Activated CD8-positive, alpha-beta T cell treated with anti-CD3 and anti-CD28 coated beads, Interleukin-2, amount 10 ng/mL, durations not matched to agents 7 days and 5 days (primary cell): ENCODE results near the gene KCNQ1OT1. TPM values are rescaled to one million over a fixed set of nuclear protein-coding genes. Genes with fewer than 3 reads are reported as not detected.

Source experiments
- ATAC-seq: fragments of 150-1000 bp; cut with Tn5 transposase; one replicate; pipeline ENCODE4 v1.10.0; 2021; ENCODE audit warnings: moderate library complexity
- CTCF ChIA-PET: fragments of 350-600 bp; sonication (Branson Sonifier 250); formaldehyde crosslinking; loops from one replicate; lab custom pipeline; 2021; ENCODE audit warnings: antibody characterized with exemption; lab: Charles Lee
- POLR2A ChIA-PET: fragments of 350-600 bp; sonication (Branson Sonifier 250); formaldehyde crosslinking; loops from one replicate; lab custom pipeline; 2021; ENCODE audit warnings: antibody characterized with exemption; lab: Charles Lee
- DNase-seq: peaks from one replicate; pipeline ENCODE4 v3.0.0-alpha.2; 2020
- H3K27ac Mint-ChIP-seq: one replicate; pipeline ENCODE4 v1.8.0; 2021; ENCODE audit warnings: mild to moderate bottlenecking, mixed read lengths
- H3K27me3 Mint-ChIP-seq: one replicate; pipeline ENCODE4 v1.8.0; 2021; ENCODE audit warnings: low read depth, mixed read lengths
- H3K36me3 Mint-ChIP-seq: one replicate; pipeline ENCODE4 v1.8.0; 2021; ENCODE audit warnings: low read depth, mixed read lengths
- H3K4me1 Mint-ChIP-seq: one replicate; pipeline ENCODE4 v1.8.0; 2021; ENCODE audit warnings: low read depth, mixed read lengths
- H3K4me3 Mint-ChIP-seq: one replicate; pipeline ENCODE4 v1.8.0; 2021; ENCODE audit warnings: mild to moderate bottlenecking, mixed read lengths
- H3K9me3 Mint-ChIP-seq: one replicate; pipeline ENCODE4 v1.8.0; 2022; ENCODE audit warnings: mixed read lengths; ENCODE audit not compliant: insufficient read depth
- total RNA-seq, 2 experiments: library from RNA; stranded (reverse); gene quantifications; one replicate each; pipeline ENCODE4 v1.2.3, GENCODE V29; 2021

The KCNQ1OT1 gene
- total RNA-seq, 2 experiments from 2014 or later, result 0.24 to 0.26 TPM

- Mint-ChIP-seq H3K27ac (no peak overlapping the region), H3K4me1 (peaks cover 9% of the 10 kb centered on the region), H3K4me3 (no peak overlapping the region), H3K36me3 (peaks cover 2% of the 10 kb centered on the region), H3K27me3 (no peaks in the 10 kb centered on the region), H3K9me3 (no peaks in the 10 kb centered on the region)
- DNase-seq, result no peak
- CTCF ChIA-PET, result no interaction called here
- no peak for ATAC-seq
- POLR2A ChIA-PET, result no interaction called here
Measured at GRCh38 chr11:2703363-2704141, 3.8 kb upstream of the KCNQ1OT1 start.

DNA sequence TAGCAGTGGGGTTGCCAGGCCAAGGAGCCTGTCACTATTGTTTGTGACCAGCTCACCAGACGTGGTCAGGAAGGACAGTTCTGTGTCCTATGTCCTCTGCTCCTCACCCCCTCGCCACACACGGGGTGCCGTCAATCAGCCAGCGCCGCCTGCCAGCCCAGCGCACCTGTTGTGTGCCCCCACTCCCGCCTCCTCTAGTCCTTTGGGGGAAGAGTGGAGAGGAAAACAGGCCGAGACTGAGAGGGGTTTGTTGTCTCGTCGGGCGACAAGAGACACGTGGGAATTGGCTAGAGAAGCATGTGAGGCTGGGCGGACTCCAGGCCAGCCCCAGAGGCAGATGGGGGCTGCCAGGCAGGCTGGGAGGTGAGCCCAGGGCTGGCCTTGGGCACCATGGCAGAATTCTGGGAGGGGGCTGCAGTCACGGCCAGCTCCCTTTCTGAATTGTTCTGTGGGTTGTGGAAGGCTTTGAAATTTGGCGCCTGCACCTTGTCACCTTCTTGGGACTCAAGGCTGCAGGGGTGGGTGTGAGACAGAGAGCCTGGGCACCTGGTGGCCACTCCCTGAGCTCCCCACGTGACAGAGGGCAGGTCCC is 3.1 kb upstream of the KCNQ1OT1 start:
- DNase-seq, result no peak
- ATAC-seq, result no peak
- Mint-ChIP-seq H3K9me3 (no peaks in the 10 kb centered on the region), H3K27ac (no peak overlapping the region), H3K4me1 (peaks cover 13% of the 10 kb centered on the region), H3K27me3 (no peaks in the 10 kb centered on the region), H3K4me3 (no peak overlapping the region), H3K36me3 (peaks cover 2% of the 10 kb centered on the region)
- POLR2A ChIA-PET, result no interaction called here
- CTCF ChIA-PET, result no interaction called here

DNA sequence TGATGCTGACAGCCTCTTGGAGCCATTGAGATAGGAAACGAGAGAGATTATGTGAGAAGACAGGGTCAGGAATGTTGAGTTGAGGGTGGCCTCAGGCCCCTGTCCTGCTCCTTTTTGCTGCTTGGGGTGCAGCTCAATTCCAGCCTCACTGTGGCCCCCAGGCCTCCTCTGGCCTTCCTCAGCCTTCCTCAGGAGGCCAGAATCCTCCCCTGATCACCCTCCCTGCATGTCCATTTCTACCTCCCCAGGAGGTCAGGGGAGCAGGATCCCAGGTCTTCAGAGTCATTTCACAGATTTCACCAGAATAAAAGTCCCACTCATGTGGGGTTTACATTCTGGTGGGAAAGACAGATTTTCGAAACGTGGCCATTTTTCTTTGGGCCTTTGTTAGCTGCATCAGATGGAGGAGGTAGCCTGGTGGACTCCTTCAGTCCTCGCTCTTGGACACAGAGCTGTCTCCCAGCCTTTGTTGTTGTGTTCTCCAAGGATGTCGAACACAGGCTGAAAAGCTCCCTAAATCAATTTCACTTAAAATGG is 2.2 kb upstream of the KCNQ1OT1 start:
- no peaks in the 10 kb centered on the region for H3K27me3 Mint-ChIP-seq
- ATAC-seq (no peak), DNase-seq (no peak)
- H3K36me3 Mint-ChIP-seq, result peaks cover 2% of the 10 kb centered on the region
- CTCF ChIA-PET, result interaction anchor here (1.1 kb wide), 1 partner anchor 186 kb away, joined by 3 read pairs; no protein-coding TSS in a partner anchor
- H3K27ac Mint-ChIP-seq, result no peak overlapping the region
- peaks cover 13% of the 10 kb centered on the region for H3K4me1 Mint-ChIP-seq
- H3K4me3 Mint-ChIP-seq, result no peak overlapping the region
- POLR2A ChIA-PET, result no interaction called here
- no peaks in the 10 kb centered on the region for H3K9me3 Mint-ChIP-seq

DNA sequence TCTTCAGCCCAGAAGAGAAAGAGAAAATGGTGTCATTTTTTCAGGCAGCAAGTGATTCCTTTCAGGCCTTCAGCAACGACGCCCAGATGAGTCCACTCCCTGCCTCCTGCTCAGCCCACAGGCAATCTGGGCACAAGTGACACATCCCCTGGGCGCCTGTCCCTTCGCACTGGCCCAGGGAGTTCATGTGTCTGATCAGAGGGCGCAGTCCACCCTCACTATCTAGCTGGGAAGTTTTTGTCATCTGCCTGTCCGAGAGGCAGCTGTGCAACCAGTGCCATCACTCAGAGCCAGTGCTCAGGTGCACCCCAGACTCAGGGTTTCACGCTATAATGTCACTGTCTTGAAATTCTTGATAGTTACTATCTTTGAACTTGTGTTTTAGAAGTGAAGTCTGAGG is 1.4 kb upstream of the KCNQ1OT1 start:
- Mint-ChIP-seq H3K27ac (peak overlapping the region; percentile 61), H3K4me1 (peaks cover 13% of the 10 kb centered on the region), H3K4me3 (peak overlapping the region; percentile 69), H3K27me3 (no peaks in the 10 kb centered on the region), H3K36me3 (peaks cover 2% of the 10 kb centered on the region), H3K9me3 (no peaks in the 10 kb centered on the region)
- CTCF ChIA-PET, result interaction anchor here (1.1 kb wide), 1 partner anchor 187 kb away, joined by 3 read pairs; no protein-coding TSS in a partner anchor
- DNase-seq (no peak), ATAC-seq (no peak)
- POLR2A ChIA-PET, result no interaction called here

DNA sequence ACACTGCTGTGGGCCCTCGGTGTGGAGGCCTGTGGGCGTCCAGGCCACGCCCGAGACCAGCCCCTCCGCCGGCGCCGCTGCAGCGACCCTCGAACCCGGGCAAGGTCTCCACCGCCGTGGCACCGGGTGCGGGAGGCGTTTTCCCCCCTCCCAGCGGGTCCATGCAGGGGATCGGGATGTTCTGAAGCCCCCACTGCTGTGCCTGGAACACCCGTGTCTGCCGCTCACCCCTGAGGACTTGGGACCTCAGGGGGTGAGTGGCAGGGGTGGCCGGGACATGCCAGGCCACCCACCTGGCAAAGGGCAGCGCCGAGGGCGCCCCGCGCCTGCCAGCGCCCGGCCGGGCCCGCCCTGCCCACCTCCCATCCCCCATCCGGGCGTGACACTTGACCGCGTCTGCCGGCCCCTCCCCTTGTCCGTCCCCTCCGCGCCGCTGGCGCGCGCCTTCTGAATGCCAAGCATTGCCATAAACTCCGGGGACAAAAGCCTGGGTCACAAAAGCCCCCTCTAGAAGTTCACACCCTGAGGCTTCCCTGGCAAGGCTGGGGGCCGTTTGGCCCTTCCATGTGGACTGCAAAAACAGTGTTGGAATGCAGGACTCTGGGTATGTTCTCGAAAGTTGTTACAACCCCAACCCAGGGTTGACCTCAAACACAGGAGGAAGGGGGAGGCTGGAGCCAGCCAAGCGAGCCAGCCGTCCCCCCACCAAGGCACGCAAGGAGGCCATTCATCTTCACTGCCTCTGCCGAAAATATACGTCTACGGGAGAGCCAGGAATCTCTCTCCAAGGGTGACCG is 819 bp upstream of the KCNQ1OT1 start:
- peak overlapping the region; percentile 61 for H3K27ac Mint-ChIP-seq
- peaks cover 2% of the 10 kb centered on the region for H3K36me3 Mint-ChIP-seq
- ChIA-PET POLR2A (interaction anchor here (0.6 to 1.0 kb wide), 3 partner anchors 14 to 1112 kb away, joined by 3 read pairs; no protein-coding TSS in a partner anchor), CTCF (interaction anchor here (1.1 kb wide), 1 partner anchor 187 kb away, joined by 3 read pairs; no protein-coding TSS in a partner anchor)
- H3K9me3 Mint-ChIP-seq, result no peaks in the 10 kb centered on the region
- peak overlapping the region; percentile 78 for H3K4me3 Mint-ChIP-seq
- H3K27me3 Mint-ChIP-seq, result no peaks in the 10 kb centered on the region
- peak; percentile 56 for DNase-seq
- H3K4me1 Mint-ChIP-seq, result peaks cover 13% of the 10 kb centered on the region
- ATAC-seq, result peak; percentile 4

- H3K27me3 Mint-ChIP-seq, result no peaks in the 10 kb centered on the region
- ChIA-PET POLR2A (no interaction called here), CTCF (no interaction called here)
- H3K9me3 Mint-ChIP-seq, result no peaks in the 10 kb centered on the region
- peak overlapping the region; percentile 78 for H3K4me3 Mint-ChIP-seq
- peaks cover 17% of the 10 kb centered on the region for H3K4me1 Mint-ChIP-seq
- ATAC-seq (no peak), DNase-seq (no peak)
- peaks cover 2% of the 10 kb centered on the region for H3K36me3 Mint-ChIP-seq
- peak overlapping the region; percentile 71 for H3K27ac Mint-ChIP-seq
Measured at GRCh38 chr11:2699185-2699530, 636 bp downstream of the KCNQ1OT1 start.

GRCh38 chr11:2698386-2699184 is 1.2 kb downstream of the KCNQ1OT1 start:
- CTCF ChIA-PET, result no interaction called here
- Mint-ChIP-seq H3K27ac (peak overlapping the region; percentile 8), H3K27me3 (no peaks in the 10 kb centered on the region), H3K4me3 (peak overlapping the region; percentile 78), H3K36me3 (peaks cover 2% of the 10 kb centered on the region), H3K9me3 (no peaks in the 10 kb centered on the region), H3K4me1 (peaks cover 18% of the 10 kb centered on the region)
- POLR2A ChIA-PET, result interaction anchor here (1.0 kb wide), 1 partner anchor 12 kb away, joined by 3 read pairs; no protein-coding TSS in a partner anchor
- ATAC-seq (no peak), DNase-seq (no peak)

GRCh38 chr11:2697866-2698265 is 1.9 kb downstream of the KCNQ1OT1 start:
- Mint-ChIP-seq H3K27me3 (no peaks in the 10 kb centered on the region), H3K9me3 (no peaks in the 10 kb centered on the region), H3K4me3 (no peak overlapping the region), H3K4me1 (peaks cover 18% of the 10 kb centered on the region), H3K27ac (no peak overlapping the region), H3K36me3 (peaks cover 2% of the 10 kb centered on the region)
- DNase-seq (no peak), ATAC-seq (no peak)
- CTCF ChIA-PET, result no interaction called here
- POLR2A ChIA-PET, result interaction anchor here (1.0 kb wide), 1 partner anchor 11 kb away, joined by 3 read pairs; no protein-coding TSS in a partner anchor

GRCh38 chr11:2696455-2696854 is 3.3 kb downstream of the KCNQ1OT1 start:
- no peaks in the 10 kb centered on the region for H3K27me3 Mint-ChIP-seq
- H3K27ac Mint-ChIP-seq, result no peak overlapping the region
- ChIA-PET POLR2A (no interaction called here), CTCF (no interaction called here)
- peaks cover 18% of the 10 kb centered on the region for H3K4me1 Mint-ChIP-seq
- H3K36me3 Mint-ChIP-seq, result peaks cover 2% of the 10 kb centered on the region
- DNase-seq (no peak), ATAC-seq (no peak)
- no peak overlapping the region for H3K4me3 Mint-ChIP-seq
- H3K9me3 Mint-ChIP-seq, result no peaks in the 10 kb centered on the region

GRCh38 chr11:2694995-2695939 is 4.5 kb downstream of the KCNQ1OT1 start:
- peaks cover 15% of the 10 kb centered on the region for H3K4me1 Mint-ChIP-seq
- POLR2A ChIA-PET, result no interaction called here
- peaks cover 2% of the 10 kb centered on the region for H3K36me3 Mint-ChIP-seq
- no peak overlapping the region for H3K4me3 Mint-ChIP-seq
- no peak overlapping the region for H3K27ac Mint-ChIP-seq
- no peaks in the 10 kb centered on the region for H3K9me3 Mint-ChIP-seq
- DNase-seq, result no peak
- no peak for ATAC-seq
- H3K27me3 Mint-ChIP-seq, result no peaks in the 10 kb centered on the region
- CTCF ChIA-PET, result no interaction called here
